Nephron progenitor cell (in vitro differentiated cells): Measurements from ENCODE around the gene AHSA1.
A peak's percentile ranks its signal among the peaks of the same experiment; 100 is the strongest.
"Not testable (repeated sequence)": the region's sequence is repeated elsewhere in the genome, so short reads cannot be mapped to it uniquely, and the experiment has no call there.

ENCODE experiments used
- DNase-seq: peaks from one replicate; pipeline ENCODE4 v3.0.0; 2021
- H3K27ac Mint-ChIP-seq: 2 replicates; pipeline ENCODE4 v1.8.0; 2021; ENCODE audit warnings: mild to moderate bottlenecking, moderate library complexity, mixed read lengths
- H3K27me3 Mint-ChIP-seq: 2 replicates; pipeline ENCODE4 v1.8.0; 2021; ENCODE audit warnings: mild to moderate bottlenecking, low read depth, mixed read lengths; ENCODE audit not compliant: poor library complexity
- H3K36me3 Mint-ChIP-seq: 2 replicates; pipeline ENCODE4 v1.8.0; 2021; ENCODE audit warnings: low read depth, mixed read lengths
- H3K4me1 Mint-ChIP-seq: 2 replicates; pipeline ENCODE4 v1.8.0; 2021; ENCODE audit warnings: mixed read lengths
- H3K4me3 Mint-ChIP-seq: 2 replicates; pipeline ENCODE4 v1.8.0; 2021; ENCODE audit warnings: mild to moderate bottlenecking, moderate library complexity, mixed read lengths
- H3K9me3 Mint-ChIP-seq: 2 replicates; pipeline ENCODE4 v1.8.0; 2021; ENCODE audit warnings: mild to moderate bottlenecking, moderate library complexity, mixed read lengths
- TF ChIP-seq, protein P1 (sequence below): fragments of 200-600 bp; sonication (generic); IDR thresholded peaks from 2 replicates; pipeline ENCODE4 v1.5.0; 2021; ENCODE audit warnings: antibody characterized with exemption

Gene AHSA1

DNA sequence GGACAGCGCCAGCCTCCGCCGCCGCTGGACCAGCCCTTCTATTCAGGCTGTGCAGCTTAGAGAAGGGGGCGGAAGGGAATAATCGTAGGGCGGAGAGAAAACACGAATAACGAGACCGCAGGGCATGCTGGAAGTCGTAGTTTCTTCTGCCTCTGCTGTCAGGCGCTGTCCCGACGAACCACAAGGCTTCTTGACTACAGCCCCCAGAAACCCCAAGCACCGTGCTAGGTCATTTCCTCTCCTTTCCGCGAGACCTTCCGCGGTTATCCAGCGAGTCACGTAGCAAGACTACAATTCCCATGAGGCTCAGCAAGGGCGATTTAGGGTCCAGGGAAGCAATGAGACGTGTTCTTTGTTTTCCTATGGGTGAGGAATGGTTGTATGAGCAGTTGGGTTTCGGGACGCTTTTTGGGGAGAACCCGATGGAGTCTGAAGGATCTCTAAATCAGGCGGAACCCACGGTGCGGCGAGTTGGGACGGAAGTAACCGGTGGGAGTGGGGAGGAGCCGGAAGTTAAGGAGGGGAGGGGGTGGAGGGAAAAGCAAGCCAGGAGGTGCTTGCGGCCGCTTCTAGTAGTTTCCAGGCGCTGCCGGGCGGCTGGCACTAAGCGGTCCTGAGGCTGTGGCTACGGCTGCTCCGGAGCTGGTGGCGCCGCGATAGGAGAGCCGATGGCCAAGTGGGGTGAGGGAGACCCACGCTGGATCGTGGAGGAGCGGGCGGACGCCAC is at the start of gene AHSA1, which contains the start of gene VIPAS39:
AHSA1 (plus strand) TSS at position 572 of the 727 bp plus-strand sequence; CDS start at position 669, 97 bp downstream.
VIPAS39 (minus strand) TSS at position 80 of the 727 bp plus-strand sequence. CDS start 3,499 bp downstream, outside the sequence.
- H3K9me3 Mint-ChIP-seq = no peaks in the 10 kb centered on the region
- H3K4me1 Mint-ChIP-seq = peaks cover 28% of the 10 kb centered on the region
- H3K36me3 Mint-ChIP-seq = peaks cover 37% of the 10 kb centered on the region
- H3K27ac Mint-ChIP-seq = peak within 1 kb of the TSS; percentile 100
- TF ChIP-seq, protein P1, sequence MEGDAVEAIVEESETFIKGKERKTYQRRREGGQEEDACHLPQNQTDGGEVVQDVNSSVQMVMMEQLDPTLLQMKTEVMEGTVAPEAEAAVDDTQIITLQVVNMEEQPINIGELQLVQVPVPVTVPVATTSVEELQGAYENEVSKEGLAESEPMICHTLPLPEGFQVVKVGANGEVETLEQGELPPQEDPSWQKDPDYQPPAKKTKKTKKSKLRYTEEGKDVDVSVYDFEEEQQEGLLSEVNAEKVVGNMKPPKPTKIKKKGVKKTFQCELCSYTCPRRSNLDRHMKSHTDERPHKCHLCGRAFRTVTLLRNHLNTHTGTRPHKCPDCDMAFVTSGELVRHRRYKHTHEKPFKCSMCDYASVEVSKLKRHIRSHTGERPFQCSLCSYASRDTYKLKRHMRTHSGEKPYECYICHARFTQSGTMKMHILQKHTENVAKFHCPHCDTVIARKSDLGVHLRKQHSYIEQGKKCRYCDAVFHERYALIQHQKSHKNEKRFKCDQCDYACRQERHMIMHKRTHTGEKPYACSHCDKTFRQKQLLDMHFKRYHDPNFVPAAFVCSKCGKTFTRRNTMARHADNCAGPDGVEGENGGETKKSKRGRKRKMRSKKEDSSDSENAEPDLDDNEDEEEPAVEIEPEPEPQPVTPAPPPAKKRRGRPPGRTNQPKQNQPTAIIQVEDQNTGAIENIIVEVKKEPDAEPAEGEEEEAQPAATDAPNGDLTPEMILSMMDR = no peak
- peak within 1 kb of the TSS; percentile 100 for H3K4me3 Mint-ChIP-seq
- no peaks in the 10 kb centered on the region for H3K27me3 Mint-ChIP-seq
- DNase-seq = peak; percentile 89

DNA sequence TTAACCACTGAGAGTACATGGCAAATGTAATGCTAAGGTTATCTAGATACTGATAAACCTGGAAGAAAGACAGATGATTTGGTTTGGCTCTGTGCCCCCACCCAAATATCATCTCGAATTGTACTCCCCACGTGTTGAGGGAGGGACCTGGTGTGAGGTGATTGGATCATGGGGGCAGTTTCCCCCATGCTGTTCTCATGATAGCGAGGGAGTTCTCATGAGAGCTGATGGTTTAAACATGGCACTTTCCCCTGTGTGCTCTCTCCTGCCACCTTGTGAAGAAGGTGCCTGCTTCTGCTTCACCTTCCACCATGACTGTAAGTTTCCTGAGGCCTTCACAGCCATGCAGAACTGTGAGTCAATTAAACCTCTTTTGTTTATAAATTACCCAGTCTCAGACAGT is 48.8 kb upstream of the AHSA1 start:
- Mint-ChIP-seq H3K27ac (no peak overlapping the region), H3K4me3 (no peak overlapping the region), H3K9me3 (no peaks in the 10 kb centered on the region), H3K4me1 (no peaks in the 10 kb centered on the region), H3K27me3 (no peaks in the 10 kb centered on the region), H3K36me3 (no peaks in the 10 kb centered on the region)
- TF ChIP-seq, protein P1 = peak; percentile 20
- no peak for DNase-seq

DNA sequence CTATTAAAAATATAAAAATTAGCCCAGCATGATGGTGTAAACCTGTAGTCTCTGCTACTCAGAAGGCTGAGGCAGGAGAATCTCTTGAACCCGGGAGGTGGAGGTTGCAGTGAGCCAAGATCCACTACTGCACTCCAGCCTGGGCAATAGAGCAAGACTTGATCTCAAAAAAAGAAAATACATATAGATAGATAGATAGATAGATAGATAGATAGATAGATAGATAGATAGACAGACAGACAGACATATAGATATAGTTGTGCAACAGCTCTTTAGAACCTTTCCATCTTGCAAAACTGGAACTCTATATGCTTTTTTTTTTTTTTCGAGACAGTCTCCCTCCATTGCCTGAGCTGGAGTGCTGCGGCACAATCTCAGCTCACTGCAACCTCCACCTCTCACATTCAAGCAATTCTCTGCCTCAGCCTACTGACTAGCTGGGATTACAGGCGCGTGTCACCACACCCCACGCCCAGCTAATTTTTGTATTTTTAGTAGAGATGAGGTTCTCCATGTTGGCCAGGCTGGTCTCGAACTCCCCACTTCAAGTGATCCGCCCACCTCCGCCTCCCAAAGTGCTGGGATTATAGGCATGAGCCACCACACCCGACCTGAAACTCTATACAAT is 42.4 kb upstream of the AHSA1 start:
- not testable (repeated sequence) for H3K27me3 Mint-ChIP-seq, H3K27ac Mint-ChIP-seq, H3K4me3 Mint-ChIP-seq, DNase-seq, H3K4me1 Mint-ChIP-seq
- Mint-ChIP-seq H3K36me3 (peaks cover 30% of the 10 kb centered on the region), H3K9me3 (peaks cover 38% of the 10 kb centered on the region)

DNA sequence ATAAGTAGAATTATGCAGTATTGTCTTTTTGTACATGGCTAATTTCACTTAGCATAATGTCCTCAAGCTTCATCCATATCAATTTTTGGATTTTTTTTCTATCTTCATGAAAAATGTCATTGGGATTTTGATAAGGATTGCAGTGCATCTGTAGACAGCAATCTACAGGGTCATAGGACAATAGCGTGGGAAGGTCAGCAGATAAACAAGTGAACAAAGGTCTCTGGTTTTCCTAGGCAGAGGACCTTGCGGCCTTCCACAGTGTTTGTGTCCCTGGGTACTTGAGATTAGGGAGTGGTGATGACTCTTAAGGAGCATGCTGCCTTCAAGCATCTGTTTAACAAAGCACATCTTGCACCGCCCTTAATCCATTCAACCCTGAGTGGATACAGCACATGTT is 41.8 kb upstream of the AHSA1 start:
- not testable (repeated sequence) for H3K27me3 Mint-ChIP-seq
- H3K36me3 Mint-ChIP-seq = peaks cover 35% of the 10 kb centered on the region

DNA sequence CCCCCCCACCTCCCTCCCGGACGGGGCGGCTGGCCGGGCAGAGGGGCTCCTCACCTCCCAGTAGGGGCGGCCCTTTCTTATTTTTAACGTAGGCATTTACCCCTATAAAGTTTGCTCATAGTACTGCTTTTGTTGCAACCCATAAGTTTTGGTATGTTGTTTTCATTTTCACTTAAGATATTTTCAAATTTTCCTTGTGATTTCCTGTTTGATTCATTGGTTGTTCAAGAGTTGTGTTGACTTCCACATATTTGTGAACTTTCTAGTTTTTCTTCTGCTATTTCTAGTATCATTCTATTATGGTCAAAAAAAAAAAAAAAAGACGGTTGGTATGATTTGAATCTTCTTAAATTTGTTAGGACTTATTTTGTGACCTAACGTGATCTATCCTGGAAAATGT is 41.1 kb upstream of the AHSA1 start:
- Mint-ChIP-seq H3K27ac (no peak overlapping the region), H3K27me3 (no peaks in the 10 kb centered on the region), H3K9me3 (peaks cover 45% of the 10 kb centered on the region), H3K4me3 (no peak overlapping the region), H3K36me3 (peaks cover 43% of the 10 kb centered on the region), H3K4me1 (no peaks in the 10 kb centered on the region)
- TF ChIP-seq, protein P1 = no peak
- no peak for DNase-seq

More for the DNA sequence above, 41.8 kb upstream of the AHSA1 start:
- not testable (repeated sequence) for H3K4me1 Mint-ChIP-seq, H3K27ac Mint-ChIP-seq, DNase-seq, H3K4me3 Mint-ChIP-seq
- H3K9me3 Mint-ChIP-seq = peaks cover 44% of the 10 kb centered on the region

DNA sequence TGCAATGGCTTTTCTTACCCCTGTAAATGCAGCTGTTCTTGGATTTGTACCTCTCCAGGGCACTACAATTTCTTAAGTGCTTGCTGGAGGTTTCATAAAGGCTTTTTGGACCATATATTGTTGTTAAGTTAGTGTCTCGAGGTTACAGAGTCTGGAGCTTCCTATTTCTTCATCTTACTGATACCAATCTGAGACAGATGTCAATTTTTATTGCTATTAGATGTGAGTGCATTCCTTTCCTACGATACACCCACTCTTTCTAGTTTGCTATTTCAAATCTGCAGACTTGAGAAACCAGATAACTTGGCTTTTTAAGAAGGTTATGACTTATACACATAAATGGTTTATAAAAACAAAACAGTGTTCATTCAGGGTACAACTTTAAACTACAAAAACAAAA is 36.7 kb upstream of the AHSA1 start:
- Mint-ChIP-seq H3K9me3 (peaks cover 45% of the 10 kb centered on the region), H3K27me3 (peaks cover under 1% of the 10 kb centered on the region), H3K4me1 (no peaks in the 10 kb centered on the region), H3K27ac (no peak overlapping the region), H3K36me3 (peaks cover 75% of the 10 kb centered on the region), H3K4me3 (no peak overlapping the region)
- TF ChIP-seq, protein P1 = no peak
- no peak for DNase-seq
